DMS153 treated with DMSO at 0.1 percent for 48 hours (cell line): ENCODE results near the gene ATRX.
"Not testable (repeated sequence)": the region's sequence is repeated elsewhere in the genome, so short reads cannot be mapped to it uniquely, and the experiment has no call there.

ENCODE experiments used
- DNase-seq: peaks from one replicate; lab custom pipeline; 2025; ENCODE audit not compliant: unreplicated experiment; lab: John Stamatoyannopoulos, UW

Gene ATRX

GRCh38 chrX:77622233-77622632, 163.8 kb downstream of the ATRX start:
- DNase-seq = no peak

- not testable (repeated sequence) for DNase-seq
Measured at GRCh38 chrX:77621453-77621852, 164.6 kb downstream of the ATRX start.

GRCh38 chrX:77617206-77617605, 168.8 kb downstream of the ATRX start:
- DNase-seq = no peak

GRCh38 chrX:77603635-77604336, 182.2 kb downstream of the ATRX start:
- no peak for DNase-seq

GRCh38 chrX:77597511-77597910, 188.5 kb downstream of the ATRX start:
- no peak for DNase-seq

DNA sequence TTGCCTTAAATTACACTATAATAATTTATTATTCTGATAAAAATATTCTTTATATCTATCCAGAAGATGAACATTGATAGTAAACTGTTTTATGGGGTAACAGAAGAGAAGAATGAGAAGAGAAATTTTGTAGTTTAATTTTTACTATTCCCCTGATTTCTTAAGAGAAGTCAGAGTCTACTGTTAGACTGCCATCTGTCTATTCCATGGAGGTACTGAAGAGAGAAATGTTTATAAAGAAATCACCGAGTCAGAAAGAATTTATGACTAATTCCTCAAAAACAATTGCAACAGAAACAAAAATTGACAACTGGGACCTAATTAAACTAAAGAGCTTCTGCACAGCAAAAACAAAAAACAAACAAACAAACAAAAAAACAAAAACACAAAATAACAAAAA, 188.9 kb downstream of the ATRX start:
- DNase-seq = no peak

DNA sequence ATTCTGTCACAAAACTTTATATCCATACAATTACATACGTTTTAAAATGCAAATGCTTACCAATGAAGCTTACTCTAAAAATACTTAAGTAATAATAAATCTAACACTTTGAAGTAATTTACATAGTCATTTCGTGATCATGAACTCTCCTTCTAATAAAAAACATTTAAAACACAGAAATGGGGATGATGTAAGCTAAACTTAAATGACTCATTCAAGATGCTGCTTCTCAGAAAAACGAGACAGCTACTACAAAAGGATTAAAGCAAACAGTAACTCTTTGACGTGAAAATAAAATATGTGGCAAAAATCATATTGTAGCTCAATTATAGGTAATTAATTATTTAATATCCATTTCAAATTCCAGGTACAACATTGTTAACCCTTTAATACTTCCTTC, 190.2 kb downstream of the ATRX start:
- DNase-seq = no peak

GRCh38 chrX:77572322-77572721, 213.7 kb downstream of the ATRX start:
- no peak for DNase-seq

- DNase-seq = no peak
Measured at GRCh38 chrX:77565278-77565677, 220.7 kb downstream of the ATRX start.

GRCh38 chrX:77564823-77565222, 221.2 kb downstream of the ATRX start:
- DNase-seq = no peak

GRCh38 chrX:77561372-77561771, 224.6 kb downstream of the ATRX start:
- no peak for DNase-seq

DNA sequence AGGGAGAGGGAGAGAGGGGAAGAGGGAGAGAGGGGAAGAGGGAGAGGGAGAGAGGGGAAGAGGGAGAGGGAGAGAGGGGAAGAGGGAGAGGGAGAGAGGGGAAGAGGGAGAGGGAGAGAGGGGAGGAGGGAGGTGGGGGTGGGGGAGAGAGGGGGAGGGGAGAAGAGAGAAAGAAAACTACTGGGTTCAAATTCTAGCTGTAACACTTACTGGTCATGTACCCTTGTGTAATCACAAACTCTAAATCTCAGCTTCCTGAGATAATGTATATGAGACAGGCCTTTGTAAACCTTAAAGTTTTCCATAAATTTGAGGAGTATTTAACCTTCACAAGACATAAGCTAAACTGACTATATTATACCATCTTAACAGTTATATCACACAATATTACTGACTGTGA, 229.7 kb downstream of the ATRX start:
- DNase-seq = no peak

DNA sequence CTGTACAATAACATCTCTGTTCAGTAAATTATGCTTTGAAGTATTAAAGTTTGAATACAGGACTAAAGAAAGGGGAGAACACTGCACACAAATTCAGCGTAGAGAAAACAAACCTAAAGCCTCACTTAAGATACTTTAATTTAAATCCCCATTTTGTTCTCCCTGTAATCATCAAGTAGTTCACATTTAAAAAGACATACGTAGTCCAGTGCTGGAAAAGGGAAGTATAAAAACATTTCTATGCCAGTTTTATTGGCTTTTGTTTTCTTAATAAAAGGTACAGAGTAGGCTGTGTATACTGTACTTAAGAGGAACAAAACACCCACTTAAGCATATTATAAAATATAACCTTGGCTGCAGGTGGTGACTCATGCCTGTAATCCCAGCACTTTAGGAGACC, 237.3 kb downstream of the ATRX start:
- DNase-seq = no peak

DNA sequence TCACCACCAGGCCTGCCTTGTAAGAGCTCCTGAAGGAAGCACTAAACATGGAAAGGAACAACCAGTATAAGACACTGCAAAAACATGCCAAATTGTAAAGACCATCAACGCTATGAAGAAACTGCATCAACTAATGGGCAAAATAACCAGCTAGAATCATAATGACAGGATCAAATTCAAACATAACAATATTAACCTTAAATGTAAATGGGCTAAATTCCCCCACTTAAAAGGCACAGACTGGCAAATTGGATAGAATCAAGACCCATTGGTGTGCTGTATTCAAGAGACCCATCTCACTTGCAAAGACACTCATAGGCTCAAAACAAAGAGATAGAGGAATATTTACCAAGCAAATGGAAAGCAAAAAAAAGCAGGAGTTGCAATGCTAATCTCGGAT, 246.2 kb downstream of the ATRX start:
- not testable (repeated sequence) for DNase-seq

- not testable (repeated sequence) for DNase-seq
Measured at GRCh38 chrX:77531261-77531660, 254.8 kb downstream of the ATRX start.

DNA sequence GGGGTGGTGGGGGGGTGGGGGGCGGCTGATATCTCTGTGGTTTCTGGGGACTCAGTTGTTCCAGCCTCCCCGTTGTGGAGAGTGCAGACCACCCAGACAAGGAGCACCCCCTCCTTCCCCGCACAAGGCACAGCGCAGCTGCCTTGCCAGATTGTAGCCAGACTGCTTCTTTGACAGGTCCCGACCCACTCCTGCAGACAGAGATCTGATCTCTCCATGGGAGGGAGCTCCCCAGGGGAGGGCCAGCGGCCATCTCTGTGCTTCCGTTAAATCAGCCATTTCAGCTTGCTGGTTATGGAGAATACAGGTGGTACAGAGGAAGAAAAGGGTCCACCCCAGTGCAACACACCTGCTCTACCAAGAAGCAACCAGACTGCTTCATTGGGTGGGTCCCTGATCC, 258.0 kb downstream of the ATRX start:
- DNase-seq = no peak

- DNase-seq = no peak
Measured at GRCh38 chrX:77527233-77528001, 258.6 kb downstream of the ATRX start.

- no peak for DNase-seq
Measured at GRCh38 chrX:77519765-77520164, 266.3 kb downstream of the ATRX start.

DNA sequence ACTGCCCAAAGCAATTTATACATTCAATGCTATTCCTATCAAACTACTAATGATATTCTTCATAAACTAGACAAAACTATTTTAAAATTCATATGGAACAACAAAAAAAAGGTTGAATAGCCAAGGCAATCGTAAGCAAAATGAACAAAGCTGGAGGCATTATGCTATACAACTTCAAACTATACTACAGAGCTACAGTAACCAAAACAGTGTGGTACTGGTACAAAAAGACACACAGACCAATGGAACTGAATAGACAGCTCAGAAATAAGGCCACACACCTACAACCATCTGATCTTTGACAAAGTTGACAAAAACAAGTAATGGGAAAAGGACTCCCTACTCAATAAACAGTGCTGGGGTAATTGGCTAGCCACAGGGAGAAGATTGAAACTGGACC, 271.8 kb downstream of the ATRX start:
- DNase-seq = no peak

GRCh38 chrX:77510007-77510406, 276.0 kb downstream of the ATRX start:
- no peak for DNase-seq

- peak; percentile 5 for DNase-seq
Measured at GRCh38 chrX:77505227-77505626, 280.8 kb downstream of the ATRX start.

DNA sequence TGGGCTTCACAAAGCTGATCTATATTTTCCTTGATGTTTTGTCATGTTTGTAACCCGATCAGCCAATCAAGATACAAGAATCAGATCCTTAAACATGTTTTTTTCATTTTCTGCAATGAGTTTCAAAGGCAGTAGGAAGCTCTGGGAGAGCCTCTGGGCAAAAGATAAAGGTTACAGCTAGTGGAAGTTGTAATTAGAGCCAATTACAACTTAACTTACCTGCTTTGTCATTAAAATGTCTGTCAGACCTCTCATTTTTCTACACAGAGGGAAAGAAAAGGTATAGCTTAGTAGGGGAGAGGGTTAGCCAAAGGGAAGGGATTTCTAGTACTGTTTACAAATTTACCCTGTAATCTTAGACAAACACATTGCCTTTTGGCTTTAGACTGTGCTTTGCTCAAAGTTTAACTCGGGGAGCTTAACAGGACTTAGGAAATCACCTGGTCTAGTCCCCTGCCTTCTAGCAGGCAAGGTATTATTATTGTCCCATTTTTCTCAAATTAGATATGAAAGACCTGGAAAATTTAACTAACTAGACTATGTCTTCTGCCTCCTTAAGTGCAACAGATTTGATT, 283.0 kb downstream of the ATRX start:
- DNase-seq = no peak
